Heart right ventricle (tissue), 16 donors: ENCODE results near the gene TGFBRAP1. TPM values are rescaled to one million over a fixed set of nuclear protein-coding genes. Genes with fewer than 3 reads are reported as not detected.
"Not testable (repeated sequence)": the region's sequence is repeated elsewhere in the genome, so short reads cannot be mapped to it uniquely, and the experiment has no call there.

ENCODE experiments used
- ATAC-seq, 8 donors: fragments of 200-7000 bp; cut with Tn5 transposase; one replicate each; pipeline ENCODE4 v1.9.1; 2020; ENCODE audit warnings: mild to moderate bottlenecking in 8 of 8, moderate library complexity in 8 of 8, moderate number of reproducible peaks in 1 of 8
- DNase-seq, 2 donors: peaks; one replicate each; pipeline ENCODE4 v3.0.0-alpha.2; 2020
- H3K27ac ChIP-seq, 10 donors: fragments of 200-600 bp; sonication (generic) in 2 of 10; one replicate each; pipeline versions ENCODE4 v1.5.0 to v1.8.0; 2020 to 2022; ENCODE audit warnings: mild to moderate bottlenecking in 3 of 10
- H3K27me3 ChIP-seq, 7 donors: fragments of 200-600 bp; one replicate each; pipeline ENCODE4 v1.8.0; 2021 to 2022; ENCODE audit warnings: mild to moderate bottlenecking in 2 of 7
- H3K36me3 ChIP-seq, 9 donors: fragments of 200-600 bp; sonication (generic) in 1 of 9; one replicate each; pipeline versions ENCODE4 v1.5.0 to v1.8.0; 2020 to 2022; ENCODE audit warnings: mild to moderate bottlenecking in 2 of 9
- H3K4me1 ChIP-seq, 9 donors: fragments of 200-600 bp; sonication (generic) in 1 of 9; one replicate each; pipeline versions ENCODE4 v1.5.0 to v1.8.0; 2020 to 2022; ENCODE audit warnings: mild to moderate bottlenecking in 4 of 9
- H3K4me3 ChIP-seq, 10 donors: fragments of 200-600 bp; sonication (generic) in 2 of 10; one replicate each; pipeline versions ENCODE4 v1.5.0 to v1.8.0; 2020 to 2022; ENCODE audit warnings: mild to moderate bottlenecking in 7 of 10, moderate library complexity in 2 of 10
- H3K9me3 ChIP-seq, 11 donors: fragments of 200-600 bp in 10 of 11; sonication (generic) in 2 of 11; one replicate each; pipeline versions ENCODE4 v1.5.0 to v1.8.0; 2013 to 2022; ENCODE audit warnings: mild to moderate bottlenecking in 2 of 11, control low read depth in 1 of 11, moderate library complexity in 1 of 11
- CTCF ChIP-seq, 9 donors: fragments of 200-600 bp; sonication (generic) in 2 of 9; IDR thresholded peaks; one replicate each; pipeline versions ENCODE4 v1.5.0 to v1.8.0; 2021 to 2022; ENCODE audit warnings: antibody characterized with exemption in 9 of 9, mild to moderate bottlenecking in 5 of 9, moderate library complexity in 1 of 9
- WGBS, 2 donors: extraction: QIAGEN DNeasy Blood & Tissue Kit; methylation state at CpG; one replicate each; pipeline ENCODE4 v1.1.7; 2013; ENCODE audit warnings: inconsistent platforms in 1 of 2; 5-methylcytosine and 5-hydroxymethylcytosine counted together
- intact Hi-C, 10 donors: fragments of 100-400 bp; cut with DNase I; formaldehyde crosslinking; loops; one replicate each; pipeline versions ENCODE4 v1.11.1 to v1.14.2; 2022
- polyA plus RNA-seq, 2 donors: library from polyadenylated mRNA; stranded (reverse); fragments of 200-250 nt; gene quantifications; one replicate each; pipeline ENCODE4 v1.2.3, GENCODE V29; 2013
- total RNA-seq, 10 donors: library from RNA; stranded (reverse); fragmentation: NEBNext Ultra II Directional in 3 of 10; extraction: Animal tissue kit (Norgen Biotek cat#: 25700) in 3 of 10; gene quantifications; one replicate each; pipeline versions ENCODE4 v1.2.1 to v1.2.4, GENCODE V29; 2021 to 2023
- donor health status: Arrhythmogenic right ventricular cardiomyopathy.
- donor health status: ischemic (EF 13 %, LVEDD 7.1; RV severe dilation, severe dysfunction).
- donor health status: healthy with polysubstance abuse.
- donor health status: DM: no; HTN: yes; CAD: no.
- donor health status: DM: no; HTN: no; CAD: no.
- donor health status: ischemic (EF 25% LVEDD 6.9; RV normal size, moderate dysfunction).
- donor health status: ischemic (EF 25% LVEDD 5.7; RV mildly dilated, moderate dysfunction).
- donor health status: healthy.
- donor health status: DM: yes; HTN: yes; CAD: no.
- donor health status: Ischemic cardiomyopathy.
- donor health status: ischemic (EF 35%, LVEDD 5.7; RV mildly dilated, moderate dysfunction).
- donor health status: nonischemic (EF 11% LVEDD 7.7; RV severe dilation, severe dysfunction).
- donor health status: DM: yes; HTN: yes; CAD: no.
- donor health status: PGD.
- donor health status: ischemic (EF 29% LVEDD 5.4; RV normal size, mild dysfunction).
- donor health status: nonischemic (EF 23%, LVEDD 6.1; RV moderate dilation, normal function).

TGFBRAP1 gene
- total and polyA plus RNA-seq, 12 donors = 2.1 to 12.7 (median 10.4) TPM

- intact Hi-C loops = no loop called here
- ATAC-seq (no peak), DNase-seq (no peak)
- Histone ChIP-seq H3K27me3 (peaks cover 0 to 5% (median 0%) of the 10 kb centered on the region in 7 donors), H3K9me3 (no peaks in the 10 kb centered on the region), H3K27ac (no peak overlapping the region), H3K4me3 (no peak overlapping the region), H3K4me1 (no peaks in the 10 kb centered on the region), H3K36me3 (no peaks in the 10 kb centered on the region)
- no peak for TF ChIP-seq CTCF (IDR thresholded peaks at IDR 0.05)
- 89 to 95% methylated on average over 2 of the region's 2 CpGs for WGBS, 2 donors
These were observed 77.3 kb downstream of the TGFBRAP1 start for GRCh38 chr2:105252271-105252670.

- H3K4me3 ChIP-seq, H3K27me3 ChIP-seq, ATAC-seq, H3K4me1 ChIP-seq, DNase-seq, H3K9me3 ChIP-seq, H3K27ac ChIP-seq, intact Hi-C loops, H3K36me3 ChIP-seq: not testable (repeated sequence)
- 96% methylated on average over 43 of the region's 43 CpGs for WGBS, 2 donors
These were observed 78.4 kb downstream of the TGFBRAP1 start for GRCh38 chr2:105251016-105251648.

- H3K27ac ChIP-seq = no peak overlapping the region
- H3K4me3 ChIP-seq = no peak overlapping the region
- intact Hi-C loops = loop anchor here in 1 of 10 donors (10.0 kb wide), 1 partner anchor 85 kb away; no protein-coding TSS in a partner anchor
- no peaks in the 10 kb centered on the region for H3K4me1 ChIP-seq
- no peak for TF ChIP-seq CTCF (IDR thresholded peaks at IDR 0.05)
- ATAC-seq (no peak), DNase-seq (no peak)
- peaks cover 0 to 5% (median 0%) of the 10 kb centered on the region in 7 donors for H3K27me3 ChIP-seq
- 82 to 85% methylated on average over 4 of the region's 4 CpGs for WGBS, 2 donors
- no peaks in the 10 kb centered on the region for H3K36me3 ChIP-seq
- no peaks in the 10 kb centered on the region for H3K9me3 ChIP-seq
These were observed 79.6 kb downstream of the TGFBRAP1 start for GRCh38 chr2:105249891-105250290.

- WGBS, 2 donors = 64 to 79% methylated on average over 5 of the region's 5 CpGs
- DNase-seq = no peak
- no peak for ATAC-seq
These were observed 80.4 kb downstream of the TGFBRAP1 start for GRCh38 chr2:105249181-105249580.

More at GRCh38 chr2:105249181-105249580, 80.4 kb downstream of the TGFBRAP1 start:
- no peak overlapping the region for H3K4me3 ChIP-seq
- no peak for TF ChIP-seq CTCF (IDR thresholded peaks at IDR 0.05)
- H3K9me3 ChIP-seq = no peaks in the 10 kb centered on the region
- H3K4me1 ChIP-seq = no peaks in the 10 kb centered on the region
- no peak overlapping the region for H3K27ac ChIP-seq
- H3K36me3 ChIP-seq = no peaks in the 10 kb centered on the region
- H3K27me3 ChIP-seq = peaks cover 0 to 5% (median 0%) of the 10 kb centered on the region in 7 donors
- intact Hi-C loops = loop anchor here in 1 of 10 donors (10.0 kb wide), 1 partner anchor 84 kb away; no protein-coding TSS in a partner anchor
